ENCODE data around the gene SLAMF1. TPM values are rescaled to one million over a fixed set of nuclear protein-coding genes. Genes with fewer than 3 reads are reported as not detected.

The SLAMF1 gene
- total and polyA plus RNA-seq, 2 experiments from 2014 or later: not detected

- Histone ChIP-seq H2AFZ (no peak overlapping the region), H3K4me3 (no peak overlapping the region), H4K20me1 (replicated peaks; ENCODE audit: insufficient read depth) (no peaks in the 10 kb centered on the region), H3K27me3 (ENCODE audit: insufficient read depth) (no peaks in the 10 kb centered on the region), H3K36me3 (ENCODE audit: insufficient read depth) (no peaks in the 10 kb centered on the region), H3K79me2 (replicated peaks; ENCODE audit: insufficient read depth) (no peaks in the 10 kb centered on the region), H3K4me1 (ENCODE audit: insufficient read depth) (no peaks in the 10 kb centered on the region), H3F3A (replicated peaks; ENCODE audit: low read depth) (no peaks in the 10 kb centered on the region), H3K27ac (ENCODE audit: low read depth) (no peak overlapping the region), H3K4me2 (no peak overlapping the region), H3K9me2 (ENCODE audit: insufficient read depth) (no peaks in the 10 kb centered on the region; the same call in 1 of the 2 replicates)
- no peaks in the 10 kb centered on the region for H3K36me3 Mint-ChIP-seq (ENCODE audit: low read depth)
- TF ChIP-seq POLR2AphosphoS5 (IDR thresholded peaks at IDR 0.05; ENCODE audit: low read depth) (no peak), ZNF331 (CRISPR knock-in tag; IDR thresholded peaks at IDR 0.05; ENCODE audit: low read depth) (no peak), ZNF462 (CRISPR knock-in tag; IDR thresholded peaks at IDR 0.05) (no peak), CREB1 (CRISPR knock-in tag; IDR thresholded peaks at IDR 0.05; ENCODE audit: low read depth) (no peak), REST (IDR thresholded peaks at IDR 0.05; ENCODE audit: unreplicated experiment) (no peak), EZH2 (IDR thresholded peaks at IDR 0.05; ENCODE audit: low read depth, unreplicated experiment) (no peak), CTCF (conservative IDR thresholded peaks at IDR 0.05; ENCODE audit: low read depth in 2 of 2) (no peak), EZH2phosphoT487 (IDR thresholded peaks at IDR 0.05; ENCODE audit: unreplicated experiment) (no peak), ETS1 (IDR thresholded peaks at IDR 0.05) (no peak)
- ATAC-seq (no peak), DNase-seq (ENCODE audit: low spot score) (no peak)
- H3K27ac Mint-ChIP-seq: no peak overlapping the region
- no peaks in the 10 kb centered on the region for H3K4me1 Mint-ChIP-seq
- H3K27me3 Mint-ChIP-seq (ENCODE audit: insufficient read depth, low read depth, poor library complexity): no peaks in the 10 kb centered on the region
- no peak overlapping the region for H3K4me3 Mint-ChIP-seq
- H3K9me3 Mint-ChIP-seq: no peaks in the 10 kb centered on the region; the same call in 2 of the 3 replicates
Measured at GRCh38 chr1:160581961-160582360, 64.9 kb downstream of the SLAMF1 start.

Measured in GM23338 (cell line).